K562 (cell line): ENCODE measurements around the gene POMT2. TPM values are rescaled to one million over a fixed set of nuclear protein-coding genes. Genes with fewer than 3 reads are reported as not detected.

Source experiments
- CREM ChIP-seq: IDR thresholded peaks from 2 replicates; pipeline ENCODE4 v1.6.1; 2014; ENCODE audit warnings: antibody characterized with exemption, low read depth
- HDAC3 ChIP-seq: fragments of 450-650 bp; IDR thresholded peaks from 2 replicates; pipeline ENCODE4 v1.6.1; 2018; ENCODE audit warnings: borderline replicate concordance, mild to moderate bottlenecking, moderate library complexity; ENCODE audit not compliant: partially characterized antibody
- JUN ChIP-seq, 2 experiments: sonication (generic) in 1 of 2; formaldehyde crosslinking in 1 of 2; IDR thresholded peaks; 2 replicates each; pipeline versions ENCODE4 v1.6.1 to v1.8.0; 2012 to 2022; ENCODE audit warnings: borderline replicate concordance in 2 of 2, mild to moderate bottlenecking in 2 of 2, improper control_type of control experiment in 1 of 2, low read depth in 1 of 2, low read length in 1 of 2, missing genetic modification reagents in 1 of 2
- NFIX ChIP-seq: fragments of 250-450 bp; sonication (Bioruptor Pico); IDR thresholded peaks from 2 replicates; pipeline ENCODE4 v1.4.0; 2020; ENCODE audit warnings: low read depth, mild to moderate bottlenecking, moderate library complexity
- POLR2B ChIP-seq: fragments of 450-650 bp; IDR thresholded peaks from 2 replicates; pipeline ENCODE4 v1.6.1; 2018; ENCODE audit warnings: low read depth; ENCODE audit not compliant: partially characterized antibody
- POLR2G ChIP-seq: fragments of 200-400 bp; formaldehyde crosslinking; IDR thresholded peaks from 2 replicates; pipeline ENCODE4 v1.6.1; 2017; ENCODE audit warnings: low read depth, mild to moderate bottlenecking, antibody characterized with exemption, low read length, moderate library complexity
- PRDM10 ChIP-seq: fragments of 450-650 bp; IDR thresholded peaks from 2 replicates; pipeline ENCODE4 v1.6.1; 2018; ENCODE audit not compliant: partially characterized antibody
- SNIP1 ChIP-seq: fragments of 450-650 bp; IDR thresholded peaks from 2 replicates; pipeline ENCODE4 v1.7.1; 2017; ENCODE audit warnings: low read depth, mild to moderate bottlenecking
- SRSF9 ChIP-seq: fragments of 200-400 bp; formaldehyde crosslinking; IDR thresholded peaks from 2 replicates; pipeline ENCODE4 v1.6.1; 2017; ENCODE audit warnings: low read depth, low read length, borderline replicate concordance
- ZFX ChIP-seq: sonication (generic); formaldehyde crosslinking; IDR thresholded peaks from 2 replicates; pipeline ENCODE4 v1.8.0; 2022; ENCODE audit warnings: mild to moderate bottlenecking, missing genetic modification reagents, moderate library complexity
- ZMIZ1 ChIP-seq, 2 experiments: fragments of 150-350 bp in 1 of 2; IDR thresholded peaks; 2 replicates each; pipeline ENCODE4 v1.6.1; 2012 to 2016; ENCODE audit warnings: low read depth in 2 of 2, low read length in 2 of 2, mild to moderate bottlenecking in 1 of 2, moderate library complexity in 1 of 2
- ZNF384 ChIP-seq: IDR thresholded peaks from 2 replicates; pipeline ENCODE4 v1.6.1; 2012; ENCODE audit warnings: low read depth, low read length, improper control_type of control experiment
- ZNF639 ChIP-seq, 2 experiments: fragments of 200-800 bp in 1 of 2; sonication (Bioruptor generic) in 1 of 2; sonication (generic) in 1 of 2; formaldehyde crosslinking in 1 of 2; IDR thresholded peaks in 1 of 2; conservative IDR thresholded peaks in 1 of 2; 2 replicates each; pipeline versions ENCODE4 v1.5.0 to v1.6.1; 2016 to 2020; ENCODE audit warnings: missing compliant biosample characterization in 1 of 2, missing genetic modification characterization in 1 of 2, missing genetic modification reagents in 1 of 2
- polyA plus RNA-seq, 8 experiments: library from polyadenylated mRNA; depleted of rRNA in 4 of 8; stranded (reverse) in 5 of 8; unstranded in 3 of 8; fragments of >200 nt; fragmentation: Nextera tagmentation in 2 of 8; fragmentation: Illumina TruSeq in 1 of 8; extraction: Ambion mirVana in 2 of 8; extraction: Trizol in 1 of 8; gene quantifications; 2 replicates each; pipeline versions ENCODE4 v1.2.1 to v1.2.3, GENCODE V29; 2011 to 2014; ENCODE audit warnings: inconsistent platforms in 1 of 8, missing spikeins in 1 of 8
- total RNA-seq, 7 experiments: library from RNA; depleted of rRNA in 6 of 7; stranded (reverse); fragments of >200 nt in 6 of 7; fragmentation: Illumina TruSeq in 2 of 7; extraction: Trizol in 2 of 7; gene quantifications; 2 replicates each; pipeline versions ENCODE4 v1.2.1 to v1.2.3, GENCODE V29; 2011 to 2021; ENCODE audit warnings: low replicate concordance in 1 of 7
- TF ChIP-seq, protein P1 (sequence below): sonication (generic); formaldehyde crosslinking; IDR thresholded peaks from 2 replicates; pipeline ENCODE4 v1.8.1; 2023; ENCODE audit warnings: mild to moderate bottlenecking, missing genetic modification reagents, moderate library complexity
- TF ChIP-seq, protein P2 (sequence below): sonication (generic); formaldehyde crosslinking; IDR thresholded peaks from 2 replicates; pipeline ENCODE4 v1.9.0; 2022; ENCODE audit warnings: mild to moderate bottlenecking, missing genetic modification reagents

Gene POMT2
- total and polyA plus RNA-seq, 9 of the 15 experiments (the other 6 are each of a cell fraction or from before 2014, with no cell fraction given), result 0.39 to 16.6 (median 7.8) TPM

- TF ChIP-seq, protein P1, sequence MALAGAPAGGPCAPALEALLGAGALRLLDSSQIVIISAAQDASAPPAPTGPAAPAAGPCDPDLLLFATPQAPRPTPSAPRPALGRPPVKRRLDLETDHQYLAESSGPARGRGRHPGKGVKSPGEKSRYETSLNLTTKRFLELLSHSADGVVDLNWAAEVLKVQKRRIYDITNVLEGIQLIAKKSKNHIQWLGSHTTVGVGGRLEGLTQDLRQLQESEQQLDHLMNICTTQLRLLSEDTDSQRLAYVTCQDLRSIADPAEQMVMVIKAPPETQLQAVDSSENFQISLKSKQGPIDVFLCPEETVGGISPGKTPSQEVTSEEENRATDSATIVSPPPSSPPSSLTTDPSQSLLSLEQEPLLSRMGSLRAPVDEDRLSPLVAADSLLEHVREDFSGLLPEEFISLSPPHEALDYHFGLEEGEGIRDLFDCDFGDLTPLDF (CRISPR knock-in tag), result no peak
- TF ChIP-seq NFIX (CRISPR knock-in tag) (no peak), HDAC3 (no peak), POLR2G (peak; percentile 78), JUN (IDR thresholded peaks at IDR 0.05; ENCODE audit: borderline replicate concordance, low read depth, low read length) (no peak), JUN (CRISPR knock-in tag; IDR thresholded peaks at IDR 0.05; ENCODE audit: borderline replicate concordance) (0 out of 2 replicates have a peak, but pooled peaks have one; percentile 52), ZNF384 (no peak), ZNF639 (CRISPR knock-in tag; conservative IDR thresholded peaks at IDR 0.05 in 1 of 2, IDR thresholded peaks at IDR 0.05 in 1 of 2) (peak in 1 of 2 experiments; percentile 97; a peak in 2 of 4 replicates), SRSF9 (no peak), ZMIZ1 (IDR thresholded peaks at IDR 0.05; ENCODE audit: low read depth in 2 of 2, low read length in 2 of 2) (no peak), CREM (peak; percentile 76), ZFX (peak; percentile 90), SNIP1 (no peak), POLR2B (peak; percentile 20), PRDM10 (peak; percentile 15)
- TF ChIP-seq, protein P2, sequence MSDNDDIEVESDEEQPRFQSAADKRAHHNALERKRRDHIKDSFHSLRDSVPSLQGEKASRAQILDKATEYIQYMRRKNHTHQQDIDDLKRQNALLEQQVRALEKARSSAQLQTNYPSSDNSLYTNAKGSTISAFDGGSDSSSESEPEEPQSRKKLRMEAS (CRISPR knock-in tag), result peak; percentile 60
These were observed at the start of gene POMT2 (continued) for GRCh38 chr14:77320238-77320935.
